Measurements from ENCODE around the gene TLR9. TPM values are rescaled to one million over a fixed set of nuclear protein-coding genes. Genes with fewer than 3 reads are reported as not detected.

TLR9 gene
- total RNA-seq, 1 experiment from 2014 or later, result not detected

- ATAC-seq, result no peak
- Histone ChIP-seq H3K4me1 (ENCODE audit: control insufficient read depth, insufficient read depth, low read length) (no peaks in the 10 kb centered on the region; the same call in 1 of the 2 replicates), H3K9me3 (ENCODE audit: control insufficient read depth, insufficient read depth, low read depth, low read length) (no peaks in the 10 kb centered on the region), H3K27ac (ENCODE audit: low read length) (no peak overlapping the region), H3K36me3 (ENCODE audit: control insufficient read depth, insufficient read depth, low read length) (peaks cover 4% of the 10 kb centered on the region), H3K27me3 (ENCODE audit: control insufficient read depth, insufficient read depth, low read length) (no peaks in the 10 kb centered on the region), H3K4me3 (ENCODE audit: low read depth in 2 of 2, low read length in 2 of 2) (no peak overlapping the region)
- no peak; the same call in 1 of the 2 replicates for TF ChIP-seq POLR2AphosphoS5 (IDR thresholded peaks at IDR 0.05; ENCODE audit: low read depth, low read length)
- TF ChIP-seq SIN3A (IDR thresholded peaks at IDR 0.05; ENCODE audit: borderline replicate concordance, insufficient read depth, low read depth, low read length), result no peak
- TF ChIP-seq, protein P1, sequence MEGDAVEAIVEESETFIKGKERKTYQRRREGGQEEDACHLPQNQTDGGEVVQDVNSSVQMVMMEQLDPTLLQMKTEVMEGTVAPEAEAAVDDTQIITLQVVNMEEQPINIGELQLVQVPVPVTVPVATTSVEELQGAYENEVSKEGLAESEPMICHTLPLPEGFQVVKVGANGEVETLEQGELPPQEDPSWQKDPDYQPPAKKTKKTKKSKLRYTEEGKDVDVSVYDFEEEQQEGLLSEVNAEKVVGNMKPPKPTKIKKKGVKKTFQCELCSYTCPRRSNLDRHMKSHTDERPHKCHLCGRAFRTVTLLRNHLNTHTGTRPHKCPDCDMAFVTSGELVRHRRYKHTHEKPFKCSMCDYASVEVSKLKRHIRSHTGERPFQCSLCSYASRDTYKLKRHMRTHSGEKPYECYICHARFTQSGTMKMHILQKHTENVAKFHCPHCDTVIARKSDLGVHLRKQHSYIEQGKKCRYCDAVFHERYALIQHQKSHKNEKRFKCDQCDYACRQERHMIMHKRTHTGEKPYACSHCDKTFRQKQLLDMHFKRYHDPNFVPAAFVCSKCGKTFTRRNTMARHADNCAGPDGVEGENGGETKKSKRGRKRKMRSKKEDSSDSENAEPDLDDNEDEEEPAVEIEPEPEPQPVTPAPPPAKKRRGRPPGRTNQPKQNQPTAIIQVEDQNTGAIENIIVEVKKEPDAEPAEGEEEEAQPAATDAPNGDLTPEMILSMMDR (IDR thresholded peaks at IDR 0.05), result no peak
- TF ChIP-seq TCF7L2 (IDR thresholded peaks at IDR 0.05; ENCODE audit: low read depth, low read length), result no peak
- no peak for TF ChIP-seq REST (IDR thresholded peaks at IDR 0.05; ENCODE audit: insufficient read depth in 1 of 2, low read depth in 2 of 2, low read length in 1 of 2)
- in situ Hi-C loops (cut with HindIII; ENCODE audit: low pct_unique_long_range_greater_than_20kb, low sequenced_read_pairs) (no loop called here), intact Hi-C loops (cut with micrococcal nuclease; ENCODE audit: unreplicated experiment) (no loop called here)
- no TSS peak for BruUV-seq (replicated peaks)
- ChIA-PET POLR2A (no interaction called here), CTCF (interaction anchor here (1.4 kb wide), 1 partner anchor 30 kb away, joined by 3 read pairs; no protein-coding TSS in a partner anchor)
- DNase-seq (ENCODE audit: low read depth, low spot score), result no peak
These were observed 24.2 kb upstream of the TLR9 start for GRCh38 chr3:52249683-52250082.

- no peaks in the 10 kb centered on the region for H3K9me3 ChIP-seq (ENCODE audit: control insufficient read depth, insufficient read depth, low read depth, low read length)
- no peak overlapping the region for H3K27ac ChIP-seq (ENCODE audit: low read length)
- TF ChIP-seq TCF7L2 (IDR thresholded peaks at IDR 0.05; ENCODE audit: low read depth, low read length), result no peak
- TF ChIP-seq, protein P1 (IDR thresholded peaks at IDR 0.05), result no peak
- TF ChIP-seq POLR2AphosphoS5 (IDR thresholded peaks at IDR 0.05; ENCODE audit: low read depth, low read length), result no peak
- TF ChIP-seq SIN3A (IDR thresholded peaks at IDR 0.05; ENCODE audit: borderline replicate concordance, insufficient read depth, low read depth, low read length), result no peak
- no peak for TF ChIP-seq REST (IDR thresholded peaks at IDR 0.05; ENCODE audit: insufficient read depth in 1 of 2, low read depth in 2 of 2, low read length in 1 of 2)
- no peak overlapping the region for H3K4me3 ChIP-seq (ENCODE audit: low read depth in 2 of 2, low read length in 2 of 2)
- ATAC-seq, result no peak
- ChIA-PET POLR2A (no interaction called here), CTCF (interaction anchor here (0.7 to 1.4 kb wide), 2 partner anchors 18 to 29 kb away, joined by 3 read pairs; no protein-coding TSS in a partner anchor)
- DNase-seq (ENCODE audit: low read depth, low spot score), result no peak
- intact Hi-C loops (cut with micrococcal nuclease; ENCODE audit: unreplicated experiment) (no loop called here), in situ Hi-C loops (cut with HindIII; ENCODE audit: low pct_unique_long_range_greater_than_20kb, low sequenced_read_pairs) (no loop called here)
- BruUV-seq (replicated peaks), result no TSS peak
- H3K4me1 ChIP-seq (ENCODE audit: control insufficient read depth, insufficient read depth, low read length), result no peaks in the 10 kb centered on the region; the same call in none of the 2 replicates
- H3K36me3 ChIP-seq (ENCODE audit: control insufficient read depth, insufficient read depth, low read length), result no peaks in the 10 kb centered on the region
- H3K27me3 ChIP-seq (ENCODE audit: control insufficient read depth, insufficient read depth, low read length), result no peaks in the 10 kb centered on the region
These were observed 23.5 kb upstream of the TLR9 start for GRCh38 chr3:52248816-52249547.
